Body of pancreas (tissue), 4 donors: ENCODE results near the gene NOC2L. TPM values are rescaled to one million over a fixed set of nuclear protein-coding genes. Genes with fewer than 3 reads are reported as not detected.

Experiments used
- ATAC-seq: fragments of 150-250 bp; one replicate; pipeline ENCODE4 v1.9.1; 2016
- DNase-seq, 4 donors: peaks; one replicate each; pipeline ENCODE4 v3.0.0-alpha.2; 2019
- H3K27ac ChIP-seq, 4 donors: fragments of 200-600 bp; sonication (generic); 1 replicate in 3 of 4; 2 replicates in 1 of 4; pipeline versions ENCODE4 v1.5.1 to v1.6.1; 2016 to 2019; ENCODE audit warnings: mild to moderate bottlenecking in 1 of 4, mixed read lengths in 1 of 4, moderate library complexity in 1 of 4
- H3K27me3 ChIP-seq, 2 donors: fragments of 200-600 bp; sonication (generic); one replicate each; pipeline ENCODE4 v1.6.0; 2016; ENCODE audit warnings: mild to moderate bottlenecking in 1 of 2
- H3K36me3 ChIP-seq, 2 donors: fragments of 200-600 bp; sonication (generic); replicated peaks in 1 of 2; 2 replicates each; pipeline ENCODE4 v1.5.1; 2016; ENCODE audit warnings: low read depth in 2 of 2; ENCODE audit not compliant: insufficient read depth in 1 of 2
- H3K4me1 ChIP-seq: fragments of 200-600 bp; sonication (generic); one replicate; pipeline ENCODE4 v1.6.0; 2016
- H3K4me3 ChIP-seq, 2 donors: fragments of 200-600 bp; sonication (generic); 1 replicate in 1 of 2; 2 replicates in 1 of 2; pipeline ENCODE4 v1.5.1; 2016 to 2019
- H3K9me3 ChIP-seq, 3 donors: fragments of 200-600 bp; sonication (generic); 1 replicate in 2 of 3; 2 replicates in 1 of 3; pipeline ENCODE4 v1.5.1; 2016
- POLR2A ChIP-seq, 3 donors: fragments of 450-650 bp; IDR thresholded peaks; one replicate each; pipeline ENCODE4 v1.6.1; 2016; ENCODE audit warnings: antibody characterized with exemption in 3 of 3, mild to moderate bottlenecking in 2 of 3
- WGBS, 2 donors: methylation state at CpG; one replicate each; pipeline ENCODE4 v1.1.5; 2017; 5-methylcytosine and 5-hydroxymethylcytosine counted together
- intact Hi-C: fragments of 100-400 bp; cut with DNase I; formaldehyde crosslinking; loops from one replicate; pipeline ENCODE4 v1.15.1; 2023
- total RNA-seq, 2 donors: library from RNA; depleted of rRNA; stranded (reverse); fragments of >200 nt; gene quantifications; one replicate each; pipeline ENCODE4 v1.1.0, GENCODE V29; 2016
- TF ChIP-seq, protein P1 (sequence below), 7 experiments: fragments of 450-650 bp in 4 of 7; fragments of 200-600 bp in 3 of 7; sonication (generic) in 3 of 7; IDR thresholded peaks; one replicate each; pipeline ENCODE4 v1.5.1; 2016 to 2019; ENCODE audit warnings: antibody characterized with exemption in 7 of 7

The NOC2L gene
- total RNA-seq, 2 donors from 2014 or later: 30.6 to 32.3 TPM

DNA sequence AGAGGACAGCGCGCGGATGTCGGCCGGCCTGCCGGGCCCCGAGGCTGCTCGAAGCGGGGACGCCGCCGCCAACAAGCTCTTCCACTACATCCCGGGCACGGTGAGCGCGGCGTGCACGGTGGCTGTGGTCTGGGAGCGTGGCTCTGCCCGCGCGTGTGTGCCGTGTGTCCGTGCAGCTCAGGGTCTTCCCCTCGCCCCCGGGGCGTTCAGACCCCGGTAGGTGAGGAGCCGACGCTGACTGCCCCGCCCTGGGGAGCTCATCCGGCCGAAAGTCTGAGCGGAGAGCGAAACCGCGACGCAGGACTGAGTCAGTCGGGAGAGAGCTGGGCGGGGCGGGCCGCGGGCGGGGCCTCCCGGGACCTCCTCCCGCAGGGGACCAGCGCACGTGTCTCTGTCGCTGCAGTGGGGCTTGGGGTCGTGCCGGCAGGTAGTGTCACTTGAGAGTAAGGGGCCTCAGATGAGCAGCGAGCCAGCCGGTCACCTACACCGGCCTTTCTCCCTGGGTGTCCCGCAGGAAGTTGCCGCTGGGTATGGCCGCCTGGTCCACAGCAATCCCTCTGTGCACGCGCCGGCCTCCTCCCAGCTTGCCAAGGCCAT lies 7.7 kb upstream of the NOC2L start:
- no peaks in the 10 kb centered on the region for H3K9me3 ChIP-seq
- TF ChIP-seq, protein P1, sequence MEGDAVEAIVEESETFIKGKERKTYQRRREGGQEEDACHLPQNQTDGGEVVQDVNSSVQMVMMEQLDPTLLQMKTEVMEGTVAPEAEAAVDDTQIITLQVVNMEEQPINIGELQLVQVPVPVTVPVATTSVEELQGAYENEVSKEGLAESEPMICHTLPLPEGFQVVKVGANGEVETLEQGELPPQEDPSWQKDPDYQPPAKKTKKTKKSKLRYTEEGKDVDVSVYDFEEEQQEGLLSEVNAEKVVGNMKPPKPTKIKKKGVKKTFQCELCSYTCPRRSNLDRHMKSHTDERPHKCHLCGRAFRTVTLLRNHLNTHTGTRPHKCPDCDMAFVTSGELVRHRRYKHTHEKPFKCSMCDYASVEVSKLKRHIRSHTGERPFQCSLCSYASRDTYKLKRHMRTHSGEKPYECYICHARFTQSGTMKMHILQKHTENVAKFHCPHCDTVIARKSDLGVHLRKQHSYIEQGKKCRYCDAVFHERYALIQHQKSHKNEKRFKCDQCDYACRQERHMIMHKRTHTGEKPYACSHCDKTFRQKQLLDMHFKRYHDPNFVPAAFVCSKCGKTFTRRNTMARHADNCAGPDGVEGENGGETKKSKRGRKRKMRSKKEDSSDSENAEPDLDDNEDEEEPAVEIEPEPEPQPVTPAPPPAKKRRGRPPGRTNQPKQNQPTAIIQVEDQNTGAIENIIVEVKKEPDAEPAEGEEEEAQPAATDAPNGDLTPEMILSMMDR (IDR thresholded peaks at IDR 0.05): no peak
- TF ChIP-seq POLR2A (IDR thresholded peaks at IDR 0.05): peak; percentile 49 to 73 (median 63)
- 0% methylated on average over 51 of the region's 60 CpGs; no CpG with 5 or more reads in 1 of the 2 donors for whole genome bisulfite sequencing, 2 donors
- H3K4me3 ChIP-seq: peak overlapping the region; percentile 11 to 30
- peak; percentile 63 to 79 (median 72) for DNase-seq
- peak; percentile 80 for ATAC-seq
- peaks cover 0 to 6% of the 10 kb centered on the region in 2 donors for H3K27me3 ChIP-seq
- intact Hi-C loops: no loop called here
- H3K36me3 ChIP-seq: no peaks in the 10 kb centered on the region
- H3K4me1 ChIP-seq: peaks cover 20% of the 10 kb centered on the region
- peak overlapping the region; percentile 32 to 82 (median 66) for H3K27ac ChIP-seq

DNA sequence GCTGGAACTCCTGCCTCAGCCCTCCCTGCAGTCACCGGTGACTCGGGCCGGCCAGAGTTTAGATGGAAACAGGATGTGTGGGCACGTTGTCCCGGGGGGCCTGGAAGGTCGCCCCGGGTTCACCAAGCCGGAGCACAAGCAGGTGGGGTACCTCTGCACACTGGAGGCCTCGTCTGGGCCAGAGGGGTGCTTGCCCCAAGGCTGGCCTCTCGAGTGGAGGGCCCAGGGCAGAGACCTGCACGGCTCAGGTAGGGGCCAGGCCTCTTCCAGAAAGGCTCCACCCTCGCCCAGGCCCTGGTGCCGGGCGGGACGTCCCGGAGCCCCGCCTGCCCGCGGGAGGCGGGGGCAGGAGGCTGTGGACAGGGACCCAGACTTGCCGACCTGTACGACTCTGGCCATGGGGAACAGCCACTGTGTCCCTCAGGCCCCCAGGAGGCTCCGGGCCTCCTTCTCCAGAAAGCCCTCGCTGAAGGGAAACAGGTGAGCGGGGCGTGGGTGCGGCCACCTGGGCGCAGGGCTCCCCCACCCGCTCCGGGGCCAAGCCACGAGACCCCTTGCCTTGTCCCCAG lies 7.2 kb upstream of the NOC2L start, which contains the start of gene PLEKHN1:
PLEKHN1 (plus strand) TSS at position 348 of the 569 bp plus-strand sequence; CDS start at position 398, 50 bp downstream.
- no peak for TF ChIP-seq POLR2A (IDR thresholded peaks at IDR 0.05)
- TF ChIP-seq, protein P1 (IDR thresholded peaks at IDR 0.05): no peak
- Histone ChIP-seq H3K9me3 (no peaks in the 10 kb centered on the region), H3K27ac (peak within 1 kb of the TSS; percentile 32 to 82 (median 66)), H3K27me3 (peaks cover 0 to 6% of the 10 kb centered on the region in 2 donors), H3K36me3 (no peaks in the 10 kb centered on the region), H3K4me1 (peaks cover 24% of the 10 kb centered on the region), H3K4me3 (peak within 1 kb of the TSS; percentile 11 to 30)
- intact Hi-C loops: no loop called here
- 9% methylated on average over 29 of the region's 31 CpGs; no CpG with 5 or more reads in 1 of the 2 donors for WGBS, 2 donors
- peak; percentile 71 for ATAC-seq
- DNase-seq: peak in 3 of 4 donors; percentile 35 to 49 (median 49)

DNA sequence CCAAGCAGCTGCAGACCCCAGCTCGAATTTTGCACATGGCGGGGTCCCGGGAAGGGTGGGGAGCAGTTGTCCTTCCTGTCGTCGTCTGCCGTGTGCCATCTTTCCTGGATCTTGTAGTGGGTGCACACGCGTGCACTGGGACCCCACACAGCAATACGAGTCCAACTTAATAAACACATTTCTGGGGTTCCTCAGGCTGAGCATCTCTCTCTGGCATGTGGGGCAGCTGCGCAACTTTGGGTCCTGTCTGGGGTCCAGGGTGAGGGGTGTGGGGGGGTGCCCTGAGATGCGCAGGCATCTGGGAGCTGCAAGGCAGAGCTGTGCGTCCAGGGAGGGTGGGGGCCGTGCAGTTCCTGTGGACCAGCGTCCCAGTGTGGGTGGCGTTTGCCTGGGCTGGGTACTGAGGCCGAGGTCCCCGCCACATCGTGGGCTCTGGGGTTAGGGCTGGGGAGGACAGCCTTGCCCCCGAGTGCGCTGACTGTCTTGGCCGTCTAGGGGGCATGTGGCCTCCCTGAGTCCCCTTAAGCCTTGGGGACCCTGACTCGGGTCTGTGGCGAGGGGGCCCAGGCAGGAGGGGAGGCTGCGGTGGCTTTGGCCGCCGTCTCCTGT lies 6.6 kb upstream of the NOC2L start:
- no peaks in the 10 kb centered on the region for H3K9me3 ChIP-seq
- ATAC-seq: no peak
- no peaks in the 10 kb centered on the region for H3K36me3 ChIP-seq
- 80% methylated on average over 25 of the region's 26 CpGs; no CpG with 5 or more reads in 1 of the 2 donors for WGBS, 2 donors
- peaks cover 0 to 2% of the 10 kb centered on the region in 2 donors for H3K27me3 ChIP-seq
- no peak for DNase-seq
- peaks cover 25% of the 10 kb centered on the region for H3K4me1 ChIP-seq
- no peak overlapping the region for H3K4me3 ChIP-seq
- peak overlapping the region in 2 of 4 donors; percentile 72 to 82 for H3K27ac ChIP-seq
- no peak for TF ChIP-seq POLR2A (IDR thresholded peaks at IDR 0.05)
- TF ChIP-seq, protein P1 (IDR thresholded peaks at IDR 0.05): no peak
- intact Hi-C loops: no loop called here

DNA sequence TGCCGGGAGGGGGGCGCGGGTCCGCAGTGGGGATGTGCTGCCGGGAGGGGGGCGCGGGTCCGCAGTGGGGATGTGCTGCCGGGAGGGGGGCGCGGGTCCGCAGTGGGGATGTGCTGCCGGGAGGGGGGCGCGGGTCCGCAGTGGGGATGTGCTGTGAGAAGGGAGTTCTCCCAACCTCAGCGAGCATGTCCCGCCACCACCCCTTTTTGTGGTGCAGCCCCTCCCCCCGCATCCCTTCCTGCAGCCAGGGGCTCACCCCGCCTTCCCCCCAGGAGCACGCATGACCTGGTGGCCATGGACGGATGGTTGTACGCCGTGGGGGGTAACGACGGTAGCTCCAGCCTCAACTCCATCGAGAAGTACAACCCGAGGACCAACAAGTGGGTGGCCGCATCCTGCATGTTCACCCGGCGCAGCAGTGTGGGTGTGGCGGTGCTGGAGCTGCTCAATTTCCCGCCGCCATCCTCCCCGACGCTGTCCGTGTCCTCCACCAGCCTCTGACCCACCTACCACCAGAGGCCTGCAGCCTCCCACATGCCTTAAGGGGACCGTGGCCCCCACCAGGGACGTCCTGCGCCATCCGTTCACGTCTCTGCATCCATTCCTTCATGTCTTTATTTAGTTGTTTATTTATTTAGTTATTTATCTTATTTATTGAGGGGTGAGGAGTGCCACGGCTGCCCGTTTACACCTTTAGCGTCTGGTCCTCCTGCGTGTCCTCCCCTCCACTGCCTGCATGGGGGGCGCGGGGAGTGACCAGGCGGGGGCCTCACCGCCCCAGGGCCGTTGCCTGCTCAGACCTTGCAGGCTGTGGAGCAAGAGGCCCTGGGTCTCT lies 5.9 kb upstream of the NOC2L start:
- H3K27ac ChIP-seq: no peak overlapping the region
- no peaks in the 10 kb centered on the region for H3K9me3 ChIP-seq
- ATAC-seq: no peak
- no peak for DNase-seq
- intact Hi-C loops: no loop called here
- H3K27me3 ChIP-seq: no peaks in the 10 kb centered on the region
- H3K36me3 ChIP-seq: no peaks in the 10 kb centered on the region
- TF ChIP-seq, protein P1 (IDR thresholded peaks at IDR 0.05): no peak
- TF ChIP-seq POLR2A (IDR thresholded peaks at IDR 0.05): no peak
- 91 to 93% methylated on average over 21 to 35 of the region's 51 CpGs for WGBS, 2 donors
- H3K4me1 ChIP-seq: peaks cover 30% of the 10 kb centered on the region
- no peak overlapping the region for H3K4me3 ChIP-seq
